ENCODE measurements around the gene TMEM54. TPM values are rescaled to one million over a fixed set of nuclear protein-coding genes. Genes with fewer than 3 reads are reported as not detected.

Gene TMEM54
- total and polyA plus RNA-seq, 2 of the 13 experiments (the other 11 are each of a cell fraction or from before 2014, with no cell fraction given) = 2.5 to 2.9 TPM

GRCh38 chr1:32897082-32898049 lies 3.8 kb downstream of the TMEM54 start:
- Histone ChIP-seq H3K4me1 (ENCODE audit: insufficient read depth, low read length) (no peaks in the 10 kb centered on the region), H3K27me3 (ENCODE audit: control insufficient read depth in 1 of 2, insufficient read depth in 2 of 2, low read length in 2 of 2) (peaks cover 15 to 62% of the 10 kb centered on the region in 2 experiments), H3K9me3 (ENCODE audit: low read length) (no peaks in the 10 kb centered on the region), H3K9ac (ENCODE audit: insufficient read depth, low read depth, low read length) (no peak overlapping the region), H2AFZ (ENCODE audit: low read length) (no peak overlapping the region), H3K27ac (ENCODE audit: extremely low read length, insufficient read depth, low read length) (no peak overlapping the region), H4K20me1 (ENCODE audit: insufficient read depth, low read length) (0 out of 2 replicates have a peak, but pooled peaks cover 2% of the 10 kb centered on the region), H3K4me3 (replicated peaks in 1 of 3; ENCODE audit: insufficient read depth in 1 of 3, low read depth in 2 of 3, low read length in 3 of 3) (no peak overlapping the region), H3K36me3 (replicated peaks in 1 of 2; ENCODE audit: control insufficient read depth in 1 of 2, insufficient read depth in 2 of 2, low read length in 2 of 2) (no peaks in the 10 kb centered on the region), H3K79me2 (ENCODE audit: insufficient read depth, low read length) (no peaks in the 10 kb centered on the region), H3K4me2 (ENCODE audit: low read depth, low read length) (no peak overlapping the region)
- no peak for FAIRE-seq
- TF ChIP-seq HES4 (CRISPR knock-in tag; IDR thresholded peaks at IDR 0.05; ENCODE audit: borderline replicate concordance) = no peak
- TF ChIP-seq EZH2 (conservative IDR thresholded peaks at IDR 0.05; ENCODE audit: low read depth, low read length) = no peak
- TF ChIP-seq FOXP1 (IDR thresholded peaks at IDR 0.05) = no peak
- no peak for TF ChIP-seq FOXP1 (CRISPR knock-in tag; IDR thresholded peaks at IDR 0.05)
- ChIA-PET CTCF (ENCODE audit: low intra/inter-chr PET ratio, low total read pairs) (no interaction called here), POLR2A (no interaction called here)
- ATAC-seq = no peak
- no peak for DNase-seq (ENCODE audit: low spot score)
- in situ Hi-C loops (cut with HindIII; ENCODE audit: extremely low pct_ligation_motif_present, low pct_unique_long_range_greater_than_20kb) = no loop called here
- 19% methylated on average over 8 of the region's 11 CpGs for WGBS (ENCODE audit: low lambda C conversion rate)
- intact Hi-C loops (cut with micrococcal nuclease; ENCODE audit: unreplicated experiment) = no loop called here
- no TSS peak for BruUV-seq (replicated peaks)

DNA sequence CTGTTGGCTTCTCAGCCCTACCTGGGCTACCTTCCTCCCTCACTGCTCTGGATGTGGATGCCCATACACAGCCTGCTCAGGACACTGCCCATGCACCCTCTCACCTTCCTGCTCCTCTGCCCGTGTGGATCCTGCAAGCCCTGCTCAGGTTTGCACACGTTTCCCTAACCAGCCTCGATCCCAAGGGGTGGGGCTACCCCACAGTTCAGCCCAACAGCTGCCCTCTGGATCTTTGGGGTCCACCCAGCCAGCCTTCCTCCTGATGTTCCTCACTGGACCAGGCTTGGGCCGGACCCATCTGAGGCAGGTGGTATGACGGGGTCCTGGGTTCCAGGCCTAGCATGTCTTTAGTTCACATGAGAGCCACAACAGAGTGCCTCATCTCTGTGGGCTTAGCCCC lies 4.7 kb downstream of the TMEM54 start:
- Histone ChIP-seq H4K20me1 (ENCODE audit: insufficient read depth, low read length) (0 out of 2 replicates have a peak, but pooled peaks cover 2% of the 10 kb centered on the region), H3K36me3 (replicated peaks in 1 of 2; ENCODE audit: control insufficient read depth in 1 of 2, insufficient read depth in 2 of 2, low read length in 2 of 2) (no peaks in the 10 kb centered on the region), H3K9ac (ENCODE audit: insufficient read depth, low read depth, low read length) (no peak overlapping the region), H3K27me3 (ENCODE audit: control insufficient read depth in 1 of 2, insufficient read depth in 2 of 2, low read length in 2 of 2) (peaks cover 15 to 63% of the 10 kb centered on the region in 2 experiments; a peak in 4 of 5 replicates), H3K4me3 (replicated peaks in 1 of 3; ENCODE audit: insufficient read depth in 1 of 3, low read depth in 2 of 3, low read length in 3 of 3) (no peak overlapping the region), H3K79me2 (ENCODE audit: insufficient read depth, low read length) (no peaks in the 10 kb centered on the region), H3K4me2 (ENCODE audit: low read depth, low read length) (no peak overlapping the region), H3K9me3 (ENCODE audit: low read length) (no peaks in the 10 kb centered on the region), H3K4me1 (ENCODE audit: insufficient read depth, low read length) (no peaks in the 10 kb centered on the region), H2AFZ (ENCODE audit: low read length) (no peak overlapping the region), H3K27ac (ENCODE audit: extremely low read length, insufficient read depth, low read length) (no peak overlapping the region)
- no peak for DNase-seq (ENCODE audit: low spot score)
- in situ Hi-C loops (cut with HindIII; ENCODE audit: extremely low pct_ligation_motif_present, low pct_unique_long_range_greater_than_20kb) = no loop called here
- CTCF ChIA-PET (ENCODE audit: low intra/inter-chr PET ratio, low total read pairs) = no interaction called here
- intact Hi-C loops (cut with micrococcal nuclease; ENCODE audit: unreplicated experiment) = no loop called here
- FAIRE-seq = no peak
- no peak for ATAC-seq
- no TSS peak for BruUV-seq (replicated peaks)
- POLR2A ChIA-PET = no interaction called here
- WGBS (ENCODE audit: low lambda C conversion rate) = 17% methylated on average over 5 of the region's 5 CpGs
- TF ChIP-seq ATAD3A (CRISPR knock-in tag; IDR thresholded peaks at IDR 0.05) (no peak), TCF12 (IDR thresholded peaks at IDR 0.05) (no peak), TCF12 (CRISPR knock-in tag; IDR thresholded peaks at IDR 0.05) (no peak), ZNF792 (CRISPR knock-in tag; IDR thresholded peaks at IDR 0.05) (no peak), ZNF609 (CRISPR knock-in tag; IDR thresholded peaks at IDR 0.05; ENCODE audit: borderline replicate concordance) (no peak), NKX3-1 (CRISPR knock-in tag; IDR thresholded peaks at IDR 0.05) (no peak), CAMTA2 (CRISPR knock-in tag; IDR thresholded peaks at IDR 0.05; ENCODE audit: borderline replicate concordance) (no peak)
